ENCODE data around the gene NUDT12. TPM values are rescaled to one million over a fixed set of nuclear protein-coding genes. Genes with fewer than 3 reads are reported as not detected.

NUDT12 gene
- 32.8 TPM for polyA plus RNA-seq (ENCODE audit: insufficient read length)
- long read RNA-seq, donor 1, partial matches to known transcripts: 0 of 2 reads
- long read RNA-seq, donor 1, other reads (novel, unspliced or antisense): 0 of 2 reads
- long read RNA-seq, donor 2, partial matches to known transcripts: 0 of 4 reads
- long read RNA-seq, donor 2, other reads (novel, unspliced or antisense): 0 of 4 reads
- long read RNA-seq, donor 3, partial matches to known transcripts: 0 of 3 reads
- long read RNA-seq, donor 3, other reads (novel, unspliced or antisense): 0 of 3 reads
- long read RNA-seq, donor 4: 0 reads
- long read RNA-seq, donor 5, partial matches to known transcripts: 0 of 2 reads
- long read RNA-seq, donor 5, other reads (novel, unspliced or antisense): 0 of 2 reads
- long read RNA-seq, donor 6, transcript NUDT12-201 (7 exons, 3,492 nt): major isoform, 5 of 6 reads
- long read RNA-seq, donor 6, partial matches to known transcripts: 0 of 6 reads
- long read RNA-seq, donor 6, other reads (novel, unspliced or antisense): 0 of 6 reads
- long read RNA-seq, donor 7, partial matches to known transcripts: 0 of 5 reads
- long read RNA-seq, donor 7, other reads (novel, unspliced or antisense): 0 of 5 reads
- long read RNA-seq, donor 8, partial matches to known transcripts: 0 of 2 reads
- long read RNA-seq, donor 8, other reads (novel, unspliced or antisense): 0 of 2 reads

GRCh38 chr5:103562453-103563157 lies at the start of gene NUDT12:
NUDT12 (minus strand) TSS chr5:103562789; CDS start chr5:103560248, 2,541 bp downstream.
- DNase-seq: peak; percentile 81

DNA sequence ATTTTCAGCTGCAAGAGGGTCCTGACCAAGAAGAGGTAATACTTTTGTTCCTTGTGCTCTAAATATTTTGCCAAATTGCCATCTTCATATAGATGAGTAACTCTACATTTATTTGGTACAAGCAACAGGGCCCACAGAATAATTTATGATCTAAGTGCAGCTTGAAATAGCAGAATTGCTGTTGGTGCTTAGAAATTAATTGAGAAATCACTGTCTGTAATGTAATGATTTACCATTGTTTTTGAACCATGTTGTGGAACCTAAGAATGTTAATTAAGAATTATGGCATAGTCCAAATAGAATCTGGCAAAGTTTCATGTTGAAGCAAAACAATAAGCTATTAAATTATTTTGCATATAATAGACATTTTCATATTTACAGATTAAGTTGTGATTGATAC lies 44.8 kb upstream of the NUDT12 start:
- no peak for DNase-seq

DNA sequence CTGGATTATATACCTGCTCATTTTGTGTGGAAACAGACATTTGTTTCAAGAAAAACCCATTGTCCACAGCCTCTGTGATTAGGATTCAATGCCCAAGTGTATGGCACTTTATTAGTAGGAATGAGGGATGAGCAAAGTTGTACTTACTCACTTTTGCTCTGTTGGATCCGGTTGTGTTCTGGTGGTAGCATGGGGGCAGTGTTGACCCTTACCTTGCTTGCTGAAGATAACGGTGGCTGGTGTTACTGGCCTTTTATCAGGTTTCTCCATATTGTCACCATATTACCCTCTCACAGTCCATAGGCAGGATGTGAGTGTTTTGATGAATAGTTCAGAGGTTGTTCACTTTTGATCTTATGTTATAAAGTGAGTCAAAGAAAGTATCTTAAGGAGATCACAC lies 42.7 kb upstream of the NUDT12 start:
- DNase-seq: no peak

DNA sequence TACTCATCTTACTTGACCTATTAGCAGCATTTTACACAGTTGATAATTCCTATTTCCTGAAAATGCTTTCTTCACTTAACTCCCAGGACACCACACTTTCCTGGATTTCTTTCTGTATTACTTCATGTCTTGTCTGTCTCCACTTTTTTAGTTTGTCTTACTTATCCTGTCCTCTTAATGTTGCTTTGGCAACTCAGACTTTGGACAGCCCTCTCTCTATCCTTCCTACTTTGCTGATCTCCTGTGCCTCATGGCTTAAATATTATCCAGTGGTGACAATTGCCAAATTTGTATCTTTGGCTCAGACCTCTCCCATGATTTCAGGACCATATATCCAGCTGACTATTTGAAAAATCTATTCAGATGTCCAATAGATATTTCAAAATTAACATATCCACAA lies 39.8 kb upstream of the NUDT12 start:
- no peak for DNase-seq

DNA sequence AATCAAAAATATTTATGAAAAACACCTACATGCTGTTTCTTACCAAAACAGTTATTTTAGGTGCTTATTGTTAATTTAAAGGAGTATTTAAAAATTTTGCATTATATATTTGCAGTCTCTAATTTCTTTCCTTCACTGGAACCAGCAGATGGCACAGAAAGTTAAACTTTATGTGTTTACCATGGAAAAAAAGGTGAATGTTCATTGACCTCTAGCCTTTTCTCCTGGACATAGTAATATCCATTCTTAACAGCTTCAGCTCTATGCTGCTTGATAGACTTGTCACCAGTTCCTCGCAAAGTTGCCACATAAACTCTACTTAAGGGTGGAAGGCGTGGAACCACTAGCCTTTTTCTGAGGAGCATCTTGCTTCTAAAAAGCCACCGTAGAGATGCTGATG lies 38.7 kb upstream of the NUDT12 start:
- DNase-seq: no peak

GRCh38 chr5:103600086-103600485 lies 37.5 kb upstream of the NUDT12 start:
- DNase-seq: no peak

GRCh38 chr5:103598997-103599566 lies 36.5 kb upstream of the NUDT12 start:
- DNase-seq: no peak

DNA sequence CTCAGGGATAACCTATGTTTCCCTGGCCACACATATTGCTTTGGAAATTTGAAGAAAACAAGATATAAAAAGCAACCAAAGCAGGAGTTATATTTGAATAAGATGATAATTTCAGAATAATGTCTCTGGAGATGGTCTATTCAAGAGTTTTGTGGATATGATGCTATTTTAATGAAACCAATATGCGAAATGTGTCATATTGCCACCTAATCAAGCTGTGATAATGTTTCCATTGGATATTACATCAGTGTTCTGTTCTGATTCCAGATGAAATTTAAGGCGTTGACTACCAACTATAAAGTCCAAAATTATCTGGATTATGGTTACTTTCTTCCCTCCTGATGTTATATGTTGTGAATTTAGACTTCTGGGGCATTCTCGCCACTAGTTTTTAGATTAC lies 27.6 kb upstream of the NUDT12 start:
- DNase-seq: no peak

DNA sequence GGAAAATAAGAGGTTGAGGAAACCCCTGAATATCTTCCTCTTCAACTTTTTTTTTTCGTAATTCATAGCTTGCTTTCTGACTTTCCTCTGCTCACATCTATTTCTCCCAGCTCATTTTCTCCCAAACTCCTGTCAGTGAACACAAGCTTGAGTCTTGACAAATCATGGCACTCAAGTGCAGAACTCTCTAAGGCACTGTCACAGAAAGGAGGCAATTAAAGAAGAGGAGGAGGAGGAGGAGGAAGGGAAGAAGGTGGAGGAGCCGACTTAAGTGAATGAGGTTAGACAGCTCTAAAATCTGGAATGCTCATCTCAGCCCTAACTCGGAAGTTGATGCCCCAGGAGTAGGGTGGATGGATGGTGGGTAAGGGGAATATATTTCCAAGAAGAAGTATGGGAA lies 27.2 kb upstream of the NUDT12 start:
- DNase-seq: no peak

- no peak for DNase-seq
These were observed 26.8 kb upstream of the NUDT12 start for GRCh38 chr5:103589357-103589756.

GRCh38 chr5:103587185-103587748 lies 24.7 kb upstream of the NUDT12 start:
- DNase-seq: peak; percentile 53

DNA sequence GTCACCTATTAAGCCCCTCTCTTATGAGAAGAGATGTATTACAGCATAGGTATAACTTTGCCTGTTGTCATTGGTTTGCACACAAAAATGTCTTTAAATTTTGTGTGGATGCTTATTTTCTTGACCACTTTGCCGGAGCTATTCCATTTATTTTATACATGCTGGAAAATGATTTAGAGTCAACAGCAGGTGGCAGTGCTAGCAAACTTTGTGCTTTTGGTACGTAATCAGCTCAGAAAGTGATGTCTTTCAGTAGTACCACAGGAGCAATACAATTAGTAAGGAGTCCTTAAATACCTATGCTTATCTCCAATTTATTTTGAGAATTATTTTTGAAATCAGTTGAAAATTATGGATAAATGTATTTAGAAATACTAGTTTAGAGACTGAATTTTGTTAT lies 19.8 kb upstream of the NUDT12 start:
- DNase-seq: no peak

- no peak for DNase-seq
These were observed 10.8 kb upstream of the NUDT12 start for GRCh38 chr5:103573411-103573810.

DNA sequence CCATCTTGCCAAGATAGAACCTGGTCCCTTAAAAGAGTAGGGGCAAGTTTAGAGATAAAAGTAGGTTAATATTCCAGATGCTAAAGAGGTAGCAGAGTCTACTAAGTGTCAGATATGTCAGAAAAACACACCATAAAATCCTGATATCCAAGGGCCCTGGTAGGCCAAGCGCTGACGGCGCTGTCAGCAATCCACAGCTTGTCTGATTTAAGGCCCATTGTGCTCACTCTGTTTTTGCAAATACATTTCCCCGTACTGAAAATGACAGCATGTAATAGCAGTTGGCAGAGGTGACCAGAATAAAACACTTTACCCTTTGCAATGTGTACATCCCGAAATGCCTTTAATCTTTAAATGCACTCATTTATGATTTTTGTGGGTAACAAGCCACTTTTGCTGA lies 9.9 kb upstream of the NUDT12 start:
- DNase-seq: no peak

- DNase-seq: no peak
These were observed 9.1 kb upstream of the NUDT12 start for GRCh38 chr5:103571730-103572129.

DNA sequence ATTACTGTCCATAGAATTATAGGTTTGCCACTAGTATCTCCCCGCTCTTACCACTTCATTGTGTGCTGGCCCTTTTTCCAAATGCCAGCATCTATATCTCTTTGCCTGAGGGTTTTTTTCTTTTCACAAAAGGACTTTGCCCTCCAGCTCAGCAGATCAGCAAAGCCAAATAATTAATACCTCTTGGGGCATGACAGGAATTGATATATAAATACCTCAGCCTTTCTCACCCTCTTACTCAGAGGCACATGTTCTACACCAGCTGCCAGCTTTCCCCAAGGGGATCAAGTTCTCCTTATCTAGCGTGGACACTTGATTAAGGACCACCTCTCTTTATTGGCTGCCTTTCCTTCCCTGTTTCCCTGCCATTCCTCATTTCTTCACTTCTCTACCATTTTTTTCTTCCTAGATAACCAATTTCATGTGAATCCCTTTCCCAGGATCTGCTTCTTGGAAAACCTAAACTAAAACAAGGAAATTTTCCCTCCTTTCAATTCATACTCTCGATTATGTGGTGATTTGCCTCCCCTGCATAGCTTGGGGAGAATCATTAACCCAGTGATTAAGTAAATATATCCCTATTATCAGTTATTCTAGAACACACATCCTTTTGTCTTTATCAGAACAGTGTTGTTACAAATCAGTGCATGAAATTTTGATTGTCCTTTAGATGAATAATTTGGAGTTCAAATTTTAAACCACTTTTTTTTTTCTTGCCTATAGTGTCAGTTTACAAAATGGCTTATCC lies 6.9 kb upstream of the NUDT12 start:
- no peak for DNase-seq

DNA sequence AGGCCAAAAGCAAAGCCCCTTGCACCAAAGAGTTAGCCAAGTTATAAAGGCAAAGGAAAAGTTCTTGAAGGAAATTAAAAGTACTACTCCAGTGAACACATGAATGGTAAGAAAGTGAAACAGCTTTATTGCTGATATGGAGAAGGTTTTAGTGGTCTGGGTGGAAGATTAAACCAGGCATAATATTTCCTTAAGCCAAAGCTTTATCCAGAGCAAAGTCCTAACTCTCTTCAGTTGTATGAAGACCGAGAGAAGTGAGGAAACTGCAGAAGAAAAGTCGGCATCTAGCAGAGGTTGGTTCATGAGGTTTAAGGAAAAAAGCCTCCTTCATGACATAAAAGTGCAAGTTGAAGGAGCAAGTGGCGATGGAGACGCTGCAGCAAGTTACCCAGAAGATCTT lies 3.1 kb upstream of the NUDT12 start:
- no peak for DNase-seq

DNA sequence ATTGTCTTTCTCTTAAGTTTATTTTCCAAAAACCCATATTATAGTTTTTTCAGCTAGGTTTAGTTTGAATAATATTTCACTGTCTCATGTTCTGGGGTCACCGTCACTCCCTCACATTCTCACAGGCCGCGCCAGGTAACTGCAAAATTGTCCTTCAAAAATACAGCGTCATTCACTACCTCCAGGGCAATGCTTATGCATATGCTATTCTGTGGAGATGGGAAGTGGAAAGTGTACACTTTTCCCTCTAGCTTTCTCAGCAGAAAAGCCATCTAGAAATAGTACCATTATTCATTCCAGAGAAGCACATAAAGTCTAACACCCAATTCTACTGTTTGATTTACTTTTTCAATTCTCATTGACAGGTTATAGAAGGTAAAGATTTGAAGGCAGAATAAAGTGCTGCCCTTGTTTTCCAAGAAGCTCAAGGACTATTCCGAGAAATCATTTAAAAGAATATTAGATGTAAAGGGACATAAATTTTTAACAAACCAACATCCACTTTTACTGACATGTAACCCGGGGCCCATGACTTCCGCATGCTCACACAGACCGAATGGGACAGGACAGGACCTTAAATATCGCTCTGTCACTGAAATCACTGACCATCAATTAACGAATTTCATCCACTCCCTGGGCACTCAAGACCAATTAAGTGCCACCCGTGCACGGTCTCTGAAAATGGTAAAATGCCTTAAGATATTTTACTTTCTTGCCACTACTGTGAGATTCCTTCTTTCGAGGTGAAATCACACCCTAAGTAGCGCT lies 720 bp downstream of the NUDT12 start:
- DNase-seq: peak; percentile 31

GRCh38 chr5:103560826-103561225 lies 1.8 kb downstream of the NUDT12 start:
- DNase-seq: no peak

DNA sequence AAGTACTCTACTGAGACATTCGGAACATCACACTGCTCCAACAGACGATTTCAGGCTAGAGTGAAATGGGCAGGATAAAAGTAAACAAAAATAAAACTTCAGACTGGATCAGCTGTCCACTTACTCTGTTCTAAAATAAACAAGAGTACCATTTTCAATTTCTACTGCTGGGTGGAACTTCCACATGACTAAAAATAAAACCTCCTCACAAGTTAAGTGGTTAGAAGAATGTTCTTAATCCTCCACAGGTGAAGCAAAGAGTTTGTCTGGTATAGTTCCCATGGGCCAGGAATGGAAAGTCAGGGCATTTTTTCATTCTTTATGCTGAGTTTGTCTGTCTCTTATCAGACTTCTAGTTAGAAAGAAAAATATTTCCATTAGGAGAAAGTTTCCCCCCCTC lies 15.7 kb downstream of the NUDT12 start:
- DNase-seq: no peak

GRCh38 chr5:103542441-103542840 lies 20.1 kb downstream of the NUDT12 start:
- DNase-seq: no peak

Data from left kidney (tissue), 8 donors.